OCI-LY7 (cell line): ENCODE results near the gene C16orf54.

Source experiments
- EZH2phosphoT487 ChIP-seq: fragments of 200-600 bp; sonication (generic); IDR thresholded peaks from 2 replicates; pipeline ENCODE4 v1.6.1; 2018; ENCODE audit warnings: low read depth, borderline replicate concordance, mild to moderate bottlenecking, mixed run types, antibody characterized with exemption, low read length, moderate library complexity, mixed read lengths
- TF ChIP-seq, protein P1 (sequence below): fragments of 200-600 bp; sonication (generic); conservative IDR thresholded peaks from 2 replicates; pipeline ENCODE4 v1.5.1; 2014; ENCODE audit warnings: mild to moderate bottlenecking, antibody characterized with exemption, low read length, moderate library complexity, mixed read lengths

DNA sequence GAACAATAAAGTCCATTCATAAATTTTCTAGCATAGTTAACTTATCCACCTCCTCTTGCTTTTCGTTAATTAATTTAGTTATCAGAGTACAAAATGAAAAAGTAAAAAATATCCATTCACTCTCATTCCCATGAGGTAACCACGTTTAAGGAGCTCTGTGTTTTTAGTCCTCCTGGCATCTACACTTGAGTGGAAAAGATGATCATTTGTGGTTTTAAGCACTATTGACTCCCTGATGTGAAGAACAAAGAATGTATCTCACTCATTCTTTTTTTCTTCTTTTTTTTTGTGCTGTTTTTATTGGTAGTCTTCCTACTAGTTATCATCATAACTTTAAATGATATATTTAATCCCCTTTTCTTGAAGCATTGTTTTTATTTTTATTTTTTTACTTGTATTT is 40.8 kb downstream of the C16orf54 start:
- TF ChIP-seq, protein P1, sequence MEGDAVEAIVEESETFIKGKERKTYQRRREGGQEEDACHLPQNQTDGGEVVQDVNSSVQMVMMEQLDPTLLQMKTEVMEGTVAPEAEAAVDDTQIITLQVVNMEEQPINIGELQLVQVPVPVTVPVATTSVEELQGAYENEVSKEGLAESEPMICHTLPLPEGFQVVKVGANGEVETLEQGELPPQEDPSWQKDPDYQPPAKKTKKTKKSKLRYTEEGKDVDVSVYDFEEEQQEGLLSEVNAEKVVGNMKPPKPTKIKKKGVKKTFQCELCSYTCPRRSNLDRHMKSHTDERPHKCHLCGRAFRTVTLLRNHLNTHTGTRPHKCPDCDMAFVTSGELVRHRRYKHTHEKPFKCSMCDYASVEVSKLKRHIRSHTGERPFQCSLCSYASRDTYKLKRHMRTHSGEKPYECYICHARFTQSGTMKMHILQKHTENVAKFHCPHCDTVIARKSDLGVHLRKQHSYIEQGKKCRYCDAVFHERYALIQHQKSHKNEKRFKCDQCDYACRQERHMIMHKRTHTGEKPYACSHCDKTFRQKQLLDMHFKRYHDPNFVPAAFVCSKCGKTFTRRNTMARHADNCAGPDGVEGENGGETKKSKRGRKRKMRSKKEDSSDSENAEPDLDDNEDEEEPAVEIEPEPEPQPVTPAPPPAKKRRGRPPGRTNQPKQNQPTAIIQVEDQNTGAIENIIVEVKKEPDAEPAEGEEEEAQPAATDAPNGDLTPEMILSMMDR, result no peak
- no peak for TF ChIP-seq EZH2phosphoT487
